ENCODE results near the gene RAB36.

The RAB36 gene

DNA sequence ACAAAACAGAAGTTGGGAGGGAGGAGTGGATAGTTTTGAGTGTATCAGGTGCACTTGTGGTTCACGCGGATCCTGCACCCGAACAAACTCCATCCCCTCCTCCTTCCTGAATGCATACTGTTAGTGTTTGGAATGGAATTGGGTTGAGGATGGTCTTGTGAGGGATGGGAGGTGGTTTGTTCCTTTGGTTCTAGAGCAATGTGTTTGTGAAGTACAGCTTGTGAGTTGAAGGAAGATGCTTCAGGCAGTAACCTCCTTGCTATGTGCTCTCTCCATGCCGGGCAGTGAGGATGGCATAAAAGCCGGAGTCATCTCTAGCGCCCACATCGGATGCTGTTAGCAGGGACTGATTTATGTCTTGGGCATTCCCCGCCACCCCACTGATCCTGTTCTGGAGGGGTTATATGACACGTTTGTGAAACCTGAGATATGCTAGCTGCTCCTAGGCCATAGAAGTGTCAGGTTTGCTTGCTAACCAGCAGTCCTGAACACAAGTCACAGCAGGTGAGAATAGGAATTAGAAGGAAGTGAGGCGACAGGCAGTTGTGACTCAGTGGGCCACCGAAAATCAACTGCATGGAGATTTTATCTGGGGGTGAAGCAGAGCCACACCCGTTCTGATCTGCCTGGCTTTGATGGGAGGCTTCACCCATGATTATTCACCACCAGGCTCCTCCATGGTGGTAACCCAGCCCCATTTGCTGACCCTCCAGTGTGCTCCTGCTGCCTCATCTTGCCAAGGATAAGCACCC, 37.2 kb downstream of the RAB36 start:
- no peak for DNase-seq (ENCODE audit: low read depth)

- DNase-seq (ENCODE audit: low read depth): peak; percentile 60
These were observed 37.9 kb downstream of the RAB36 start for GRCh38 chr22:23183061-23183698.

GRCh38 chr22:23184100-23184763, 39.0 kb downstream of the RAB36 start:
- no peak for DNase-seq (ENCODE audit: low read depth)

DNA sequence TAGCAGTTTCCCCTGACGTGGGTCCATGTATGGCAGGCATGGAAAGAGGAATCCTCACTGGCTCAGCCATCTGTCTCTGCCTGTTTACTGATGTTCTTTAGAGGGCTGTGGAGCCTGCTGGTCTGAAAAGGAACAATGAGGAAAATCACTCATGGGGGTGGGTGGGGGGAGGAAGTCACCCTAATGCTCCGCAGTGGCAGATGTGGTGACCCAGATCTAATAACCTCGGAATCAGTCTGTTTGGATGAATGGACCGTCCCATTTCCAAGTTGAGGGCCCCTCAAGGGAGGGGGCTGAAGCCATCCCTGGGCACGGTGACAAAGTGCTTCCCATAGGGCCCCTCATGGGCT, 39.5 kb downstream of the RAB36 start:
- DNase-seq (ENCODE audit: low read depth): no peak

- no peak for DNase-seq (ENCODE audit: low read depth)
These were observed 41.9 kb downstream of the RAB36 start for GRCh38 chr22:23187211-23187610.

DNA sequence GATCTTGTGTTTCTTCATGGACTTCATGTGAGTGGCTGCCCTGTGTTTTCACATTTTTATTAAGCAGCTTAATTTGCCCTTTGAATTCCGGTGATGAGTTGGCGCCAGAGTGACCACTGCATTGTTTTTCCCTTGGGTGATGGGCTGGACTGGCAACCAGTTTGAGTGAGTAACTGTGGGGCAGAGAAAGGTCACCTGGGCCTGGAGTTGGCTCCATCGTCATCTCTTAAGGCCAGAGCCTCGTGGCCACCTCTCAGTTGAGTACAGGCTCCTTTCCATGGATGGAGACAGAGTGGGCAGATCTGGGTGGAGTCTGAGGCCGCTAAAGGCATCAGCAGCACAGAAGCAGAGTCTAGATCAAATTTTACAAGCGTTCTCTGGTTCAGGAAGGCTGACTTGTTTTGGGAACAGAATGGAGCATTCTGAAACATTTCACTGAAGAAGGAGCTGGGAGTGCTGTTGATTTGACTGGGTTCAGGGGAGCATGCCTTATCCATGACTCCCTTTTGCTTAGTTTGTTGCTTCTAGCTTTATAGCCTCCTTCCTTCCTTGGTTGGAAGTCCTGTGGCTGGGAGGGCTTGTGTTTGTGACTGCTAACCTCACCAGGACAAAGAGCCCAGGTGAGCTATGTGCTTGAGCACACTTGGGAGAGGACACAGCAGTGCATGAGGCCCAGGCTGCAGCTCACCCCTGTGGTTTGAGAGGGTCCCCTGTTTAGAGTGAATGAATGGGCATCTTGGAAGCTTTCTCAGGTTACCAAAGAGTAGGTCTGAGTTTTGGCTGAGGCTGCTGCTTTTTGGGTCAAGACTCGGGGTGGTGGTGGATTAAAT, 42.8 kb downstream of the RAB36 start:
- DNase-seq (ENCODE audit: low read depth): no peak

GRCh38 chr22:23190526-23190925, 45.2 kb downstream of the RAB36 start:
- DNase-seq (ENCODE audit: low read depth): no peak

GRCh38 chr22:23192133-23192532, 46.9 kb downstream of the RAB36 start:
- no peak for DNase-seq (ENCODE audit: low read depth)

GRCh38 chr22:23192558-23192957, 47.3 kb downstream of the RAB36 start:
- no peak for DNase-seq (ENCODE audit: low read depth)

GRCh38 chr22:23193196-23193827, 48.0 kb downstream of the RAB36 start:
- DNase-seq (ENCODE audit: low read depth): no peak

- no peak for DNase-seq (ENCODE audit: low read depth)
These were observed 48.6 kb downstream of the RAB36 start for GRCh38 chr22:23193882-23194281.

GRCh38 chr22:23196165-23196564, 50.9 kb downstream of the RAB36 start:
- DNase-seq (ENCODE audit: low read depth): no peak

DNA sequence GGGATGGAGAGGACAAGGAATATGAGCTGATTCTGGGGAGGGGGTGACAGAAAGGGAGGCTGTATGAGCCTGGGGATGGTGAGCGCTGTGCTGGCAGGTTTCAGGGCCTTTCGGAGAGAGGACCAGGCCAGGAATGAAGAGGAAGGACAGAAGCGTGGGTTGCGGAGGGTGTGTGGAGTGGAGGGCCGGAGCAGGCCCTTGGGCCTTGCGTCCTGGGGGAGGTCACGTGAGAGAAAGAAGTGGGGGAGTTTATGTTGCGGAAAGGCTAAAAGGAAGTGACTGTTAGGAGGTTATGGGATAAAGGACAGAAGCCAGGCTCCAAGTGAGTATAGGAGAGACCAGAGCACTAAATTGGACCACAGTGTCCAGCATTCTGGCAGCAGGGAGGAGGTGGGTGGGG, 52.6 kb downstream of the RAB36 start:
- no peak for DNase-seq (ENCODE audit: low read depth)

GRCh38 chr22:23199159-23199558, 53.9 kb downstream of the RAB36 start:
- DNase-seq (ENCODE audit: low read depth): no peak

GRCh38 chr22:23200898-23201297, 55.6 kb downstream of the RAB36 start:
- DNase-seq (ENCODE audit: low read depth): no peak

DNA sequence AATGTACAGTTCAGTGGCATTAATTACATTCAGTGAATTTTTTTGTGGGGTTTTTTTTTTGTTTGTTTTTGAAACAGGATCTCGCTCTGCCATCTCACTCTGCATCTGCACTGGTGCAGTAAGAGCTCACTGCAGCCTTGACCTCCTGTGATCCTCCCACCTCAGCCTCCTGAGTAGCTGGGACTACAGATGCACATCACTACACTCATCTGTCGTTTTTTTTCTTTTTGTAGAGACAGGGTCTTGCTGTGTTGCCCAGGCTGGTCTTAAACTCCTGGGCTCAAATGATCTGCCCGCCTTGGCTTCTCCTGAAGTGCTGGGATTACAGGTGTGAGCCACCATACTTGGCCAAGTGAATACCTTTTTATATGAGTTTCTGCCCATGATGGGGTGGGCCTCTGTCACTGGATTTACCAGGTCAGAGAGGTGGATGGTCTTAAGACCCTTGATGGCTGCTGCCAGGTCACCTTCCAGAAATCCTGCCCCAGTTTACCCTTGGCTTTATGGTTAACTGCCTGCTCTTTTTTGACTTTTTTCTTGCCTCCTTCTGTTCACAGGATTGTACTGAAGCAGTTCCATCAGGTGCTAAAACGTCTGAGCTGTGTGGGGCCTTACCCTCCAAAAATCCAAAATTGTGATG, 57.7 kb downstream of the RAB36 start:
- DNase-seq (ENCODE audit: low read depth): no peak

- DNase-seq (ENCODE audit: low read depth): no peak
These were observed 58.3 kb downstream of the RAB36 start for GRCh38 chr22:23203452-23204124.

DNA sequence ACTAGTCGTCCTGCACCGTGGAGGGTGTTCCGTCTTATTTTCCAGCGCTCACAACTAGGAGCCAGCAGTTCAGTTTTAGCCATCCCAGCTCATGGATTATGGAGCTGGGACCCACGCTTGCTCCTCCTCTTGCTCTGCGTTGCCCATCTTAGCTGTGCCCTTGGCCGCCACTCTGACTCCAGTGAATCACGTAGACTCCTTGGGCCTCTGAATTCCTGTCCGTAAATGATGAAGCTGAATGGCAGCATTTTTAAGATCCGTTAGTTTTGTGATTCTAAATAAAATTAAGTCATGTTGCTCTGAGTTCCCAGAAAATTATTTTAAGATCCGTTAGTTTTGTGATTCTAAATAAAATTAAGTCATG, 58.8 kb downstream of the RAB36 start:
- no peak for DNase-seq (ENCODE audit: low read depth)

GRCh38 chr22:23204541-23205157, 59.4 kb downstream of the RAB36 start:
- DNase-seq (ENCODE audit: low read depth): no peak

GRCh38 chr22:23205339-23206049, 60.2 kb downstream of the RAB36 start:
- DNase-seq (ENCODE audit: low read depth): no peak

All from CMK (cell line).